Endothelial cell of umbilical vein (primary cell): Measurements from ENCODE around the gene RAD51B. TPM values are rescaled to one million over a fixed set of nuclear protein-coding genes. Genes with fewer than 3 reads are reported as not detected.

Source experiments
- BruUV-seq: library from RNA; stranded (reverse); fragments of 400-500 nt; replicated peaks from 2 replicates; lab custom pipeline; 2021; lab: Mats Ljungman, UMichigan
- CTCF ChIA-PET: fragments of 300-600, 350-600 bp; sonication (Branson Sonifier 250); formaldehyde crosslinking; loops from one replicate; lab custom pipeline; 2021; ENCODE audit warnings: antibody characterized with exemption, inconsistent platforms; lab: Charles Lee
- POLR2A ChIA-PET: fragments of 300-600, 350-600 bp; sonication (Branson Sonifier 250); formaldehyde crosslinking; loops from one replicate; lab custom pipeline; 2021; ENCODE audit warnings: antibody characterized with exemption, inconsistent platforms; lab: Charles Lee
- DNase-seq: peaks from one replicate; pipeline ENCODE4 v3.0.0-alpha.2; 2011; ENCODE audit warnings: low read depth, low spot score
- FAIRE-seq: peaks from 2 replicates; lab custom pipeline; 2011; peaks lifted over from hg19 to GRCh38; lab: Jason Lieb, UNC
- H2AFZ ChIP-seq: 2 replicates; pipeline ENCODE4 v1.6.0; 2012; ENCODE audit warnings: low read depth, low read length, control low read depth, inconsistent platforms
- H3K27ac ChIP-seq: 2 replicates; pipeline ENCODE4 v1.5.1; 2011; ENCODE audit warnings: low read depth, mild to moderate bottlenecking, control low read depth, low read length, moderate library complexity; ENCODE audit not compliant: insufficient read depth
- H3K27me3 ChIP-seq, 2 experiments: 2 replicates each; pipeline versions ENCODE4 v1.6.0 to v1.6.1; 2011; ENCODE audit warnings: low read length in 2 of 2, mixed read lengths in 1 of 2; ENCODE audit not compliant: control insufficient read depth in 2 of 2, insufficient read depth in 2 of 2
- H3K36me3 ChIP-seq, 2 experiments: 2 replicates in 1 of 2; 3 replicates in 1 of 2; pipeline ENCODE4 v1.5.1; 2011; ENCODE audit warnings: low read length in 2 of 2, mild to moderate bottlenecking in 1 of 2, moderate library complexity in 1 of 2; ENCODE audit not compliant: control insufficient read depth in 2 of 2, insufficient read depth in 2 of 2; ENCODE audit errors: extremely low read depth in 1 of 2
- H3K4me1 ChIP-seq: 3 replicates; pipeline ENCODE4 v1.5.1; 2011; ENCODE audit warnings: mild to moderate bottlenecking, low read length; ENCODE audit not compliant: control insufficient read depth, insufficient read depth; ENCODE audit errors: extremely low read depth
- H3K4me2 ChIP-seq: 2 replicates; pipeline ENCODE4 v1.6.1; 2011; ENCODE audit warnings: low read length, control low read depth, mixed read lengths; ENCODE audit not compliant: insufficient read depth
- H3K4me3 ChIP-seq, 3 experiments: fragments of 200-600 bp in 1 of 3; sonication (generic), shearing (Covaris generic) in 1 of 3; replicated peaks in 1 of 3; 2 replicates each; pipeline ENCODE4 v1.5.1; 2011 to 2016; ENCODE audit warnings: control low read depth in 3 of 3, low read length in 3 of 3, mild to moderate bottlenecking in 2 of 3, inconsistent platforms in 1 of 3, low read depth in 1 of 3, moderate library complexity in 1 of 3; ENCODE audit not compliant: insufficient read depth in 1 of 3
- H3K79me2 ChIP-seq: 2 replicates; pipeline ENCODE4 v1.6.0; 2012; ENCODE audit warnings: low read length, inconsistent platforms; ENCODE audit not compliant: control insufficient read depth, insufficient read depth
- H3K9ac ChIP-seq: replicated peaks from 2 replicates; pipeline ENCODE3; 2011; ENCODE audit warnings: low read length, control low read depth; ENCODE audit not compliant: insufficient read depth; ENCODE audit errors: extremely low read depth
- H3K9me1 ChIP-seq: replicated peaks from 3 replicates; pipeline ENCODE4 v1.6.0; 2011; ENCODE audit warnings: mild to moderate bottlenecking, low read length; ENCODE audit not compliant: control insufficient read depth, insufficient read depth; ENCODE audit errors: extremely low read depth
- H3K9me3 ChIP-seq: replicated peaks from 2 replicates; pipeline ENCODE4 v1.5.1; 2012; ENCODE audit warnings: low read length, inconsistent platforms; ENCODE audit not compliant: control insufficient read depth, insufficient read depth
- H4K20me1 ChIP-seq: replicated peaks from 2 replicates; pipeline ENCODE3; 2011; ENCODE audit warnings: mild to moderate bottlenecking, low read length; ENCODE audit not compliant: control insufficient read depth, insufficient read depth; ENCODE audit errors: extremely low read depth
- CTCF ChIP-seq, 2 donors: IDR thresholded peaks; 1 replicate in 1 of 2; 2 replicates in 1 of 2; pipeline ENCODE4 v1.5.1; 2011; ENCODE audit warnings: low read length in 2 of 2, mild to moderate bottlenecking in 2 of 2, moderate library complexity in 2 of 2, control low read depth in 1 of 2, inconsistent platforms in 1 of 2, low read depth in 1 of 2; ENCODE audit not compliant: insufficient read depth in 1 of 2; ENCODE audit errors: extremely low read depth in 1 of 2
- EZH2 ChIP-seq: IDR thresholded peaks from 2 replicates; pipeline ENCODE4 v1.6.1; 2012; ENCODE audit warnings: borderline replicate concordance, low read depth, mild to moderate bottlenecking, moderate library complexity, low read length, inconsistent platforms; ENCODE audit not compliant: severe bottlenecking
- FOS ChIP-seq: IDR thresholded peaks from 2 replicates; pipeline ENCODE4 v1.6.1; 2011; ENCODE audit warnings: mild to moderate bottlenecking, low read length, moderate library complexity, borderline replicate concordance; ENCODE audit not compliant: insufficient read depth
- GATA2 ChIP-seq: IDR thresholded peaks from 2 replicates; pipeline ENCODE4 v1.7.0; 2011; ENCODE audit warnings: low read depth, mild to moderate bottlenecking, moderate library complexity, mixed read lengths, low read length; ENCODE audit not compliant: insufficient read length, insufficient read depth
- JUN ChIP-seq: IDR thresholded peaks from 2 replicates; pipeline ENCODE4 v1.6.1; 2011; ENCODE audit warnings: borderline replicate concordance, low read depth; ENCODE audit not compliant: insufficient read length, insufficient read depth
- MYC ChIP-seq: IDR thresholded peaks from one replicate; pipeline ENCODE4 v1.6.1; 2011; ENCODE audit warnings: mild to moderate bottlenecking, low read depth, low read length
- POLR2A ChIP-seq: IDR thresholded peaks from 2 replicates; pipeline ENCODE4 v1.6.1; 2012; ENCODE audit warnings: low read depth, mild to moderate bottlenecking, control low read depth, low read length
- POLR2AphosphoS5 ChIP-seq: IDR thresholded peaks from 2 replicates; pipeline ENCODE4 v1.6.1; 2012; ENCODE audit warnings: low read depth, mild to moderate bottlenecking, control low read depth, low read length, moderate library complexity; ENCODE audit not compliant: insufficient read depth
- dilution Hi-C: fragments of 300-500 bp; cut with MboI; formaldehyde crosslinking; loops from one replicate; pipeline ENCODE4 v1.15.0; 2019; ENCODE audit warnings: low sequenced_read_pairs; ENCODE audit not compliant: extremely low pct_ligation_motif_present
- intact Hi-C: fragments of 100-400 bp; cut with micrococcal nuclease; formaldehyde crosslinking; loops from one replicate; pipeline ENCODE4 v1.10.0; 2022
- polyA plus RNA-seq, 4 experiments: library from polyadenylated mRNA; depleted of rRNA in 3 of 4; stranded (reverse) in 3 of 4; unstranded in 1 of 4; fragments of >200 nt; gene quantifications; 2 replicates each; pipeline versions ENCODE4 v1.2.1 to v1.2.3, GENCODE V29; 2011 to 2012; ENCODE audit warnings: missing spikeins in 1 of 4
- total RNA-seq: library from RNA; stranded (reverse); gene quantifications from 2 replicates; pipeline ENCODE4 v1.2.3, GENCODE V29; 2021
- TF ChIP-seq, protein P1 (sequence below): IDR thresholded peaks from 2 replicates; pipeline ENCODE4 v1.6.1; 2011; ENCODE audit not compliant: insufficient read depth, insufficient read length

RAD51B gene
- total and polyA plus RNA-seq, 2 donors (not counting 3 experiments of a cell fraction or from before 2014, with no cell fraction given), result 3.9 to 19.0 TPM

GRCh38 chr14:68346556-68347343 is 527.2 kb downstream of the RAD51B start:
- no peak for DNase-seq
- Histone ChIP-seq H3K4me1 (no peaks in the 10 kb centered on the region), H3K79me2 (no peaks in the 10 kb centered on the region), H3K27ac (no peak overlapping the region), H4K20me1 (no peaks in the 10 kb centered on the region), H3K4me3 (no peak overlapping the region), H3K9ac (no peak overlapping the region), H3K27me3 (no peaks in the 10 kb centered on the region), H3K4me2 (no peak overlapping the region), H3K9me3 (no peaks in the 10 kb centered on the region), H3K9me1 (no peaks in the 10 kb centered on the region), H3K36me3 (no peaks in the 10 kb centered on the region), H2AFZ (no peak overlapping the region)
- CTCF ChIA-PET, result no interaction called here
- FAIRE-seq, result no peak
- dilution Hi-C loops, result no loop called here
- intact Hi-C loops, result no loop called here
- no TSS peak for BruUV-seq
- POLR2A ChIA-PET, result no interaction called here
- TF ChIP-seq MYC, result no peak
- no peak for TF ChIP-seq EZH2
- TF ChIP-seq, protein P1, sequence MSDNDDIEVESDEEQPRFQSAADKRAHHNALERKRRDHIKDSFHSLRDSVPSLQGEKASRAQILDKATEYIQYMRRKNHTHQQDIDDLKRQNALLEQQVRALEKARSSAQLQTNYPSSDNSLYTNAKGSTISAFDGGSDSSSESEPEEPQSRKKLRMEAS, result no peak
- no peak for TF ChIP-seq CTCF (IDR thresholded peaks at IDR 0.05; ENCODE audit: extremely low read depth in 1 of 2, insufficient read depth in 1 of 2, low read depth in 1 of 2, low read length in 2 of 2)
- no peak for TF ChIP-seq GATA2
- TF ChIP-seq JUN, result no peak
- TF ChIP-seq POLR2AphosphoS5, result no peak
- no peak for TF ChIP-seq POLR2A
- no peak for TF ChIP-seq FOS
